NCI-H2029 treated with DMSO at 0.1 percent for 48 hours (cell line): ENCODE results near the gene OSTF1.

Experiments used
- DNase-seq: peaks from one replicate; lab custom pipeline; 2025; lab: John Stamatoyannopoulos, UW

OSTF1 gene

DNA sequence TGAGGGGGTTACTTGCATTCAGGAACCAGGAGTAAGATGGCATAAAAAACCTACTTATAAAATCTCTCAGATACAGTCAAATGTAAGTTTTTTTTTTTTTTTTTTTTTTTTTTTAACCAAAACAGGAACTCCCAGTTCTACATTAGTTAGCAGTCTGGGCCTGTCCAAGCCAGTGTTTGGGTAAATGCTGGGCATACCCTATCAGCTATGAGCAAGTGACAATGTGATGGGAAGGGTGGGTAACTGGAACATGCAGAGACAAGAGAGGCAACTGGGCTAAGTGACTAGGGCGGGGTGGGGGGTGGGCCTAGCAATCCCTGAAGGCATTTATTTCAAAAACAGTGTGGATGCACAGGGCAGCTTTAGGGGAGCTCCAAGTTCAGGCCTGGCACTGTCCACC, 2.7 kb upstream of the OSTF1 start:
- no peak for DNase-seq

DNA sequence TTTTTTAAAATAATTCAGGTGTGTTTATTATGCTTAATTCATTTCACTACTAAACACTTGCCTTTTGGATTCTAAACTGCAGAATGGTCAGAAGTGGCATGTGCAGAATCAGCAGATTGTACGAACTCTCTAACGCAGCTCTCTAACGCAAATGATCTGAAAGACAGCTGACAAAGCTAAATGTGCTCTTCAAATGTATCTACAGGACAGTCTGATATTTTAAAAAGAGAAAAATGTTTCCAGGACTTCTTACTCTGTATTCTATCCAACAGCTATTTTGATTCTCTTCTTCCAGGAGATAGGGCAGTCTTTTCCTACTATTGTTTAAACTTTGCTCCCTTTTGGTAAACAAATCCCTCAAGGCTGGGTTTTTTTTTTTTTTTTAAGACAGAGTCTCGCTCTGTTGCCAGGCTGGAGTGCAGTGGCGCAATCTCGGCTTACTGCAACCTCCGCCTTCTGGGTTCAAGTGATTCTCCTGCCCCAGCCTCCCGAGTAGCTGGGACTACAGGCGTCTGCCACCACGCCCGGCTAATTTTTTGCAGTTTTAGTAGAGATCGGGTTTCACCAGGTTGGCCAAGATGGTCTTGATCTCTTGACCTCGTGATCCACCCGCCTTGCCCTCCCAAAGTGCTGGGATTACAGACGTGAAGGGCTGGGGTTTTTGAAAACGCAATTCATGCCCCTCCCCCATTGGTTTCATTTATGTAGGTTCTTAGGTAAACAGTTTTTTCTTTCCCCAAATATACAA, 1.6 kb upstream of the OSTF1 start:
- no peak for DNase-seq

DNA sequence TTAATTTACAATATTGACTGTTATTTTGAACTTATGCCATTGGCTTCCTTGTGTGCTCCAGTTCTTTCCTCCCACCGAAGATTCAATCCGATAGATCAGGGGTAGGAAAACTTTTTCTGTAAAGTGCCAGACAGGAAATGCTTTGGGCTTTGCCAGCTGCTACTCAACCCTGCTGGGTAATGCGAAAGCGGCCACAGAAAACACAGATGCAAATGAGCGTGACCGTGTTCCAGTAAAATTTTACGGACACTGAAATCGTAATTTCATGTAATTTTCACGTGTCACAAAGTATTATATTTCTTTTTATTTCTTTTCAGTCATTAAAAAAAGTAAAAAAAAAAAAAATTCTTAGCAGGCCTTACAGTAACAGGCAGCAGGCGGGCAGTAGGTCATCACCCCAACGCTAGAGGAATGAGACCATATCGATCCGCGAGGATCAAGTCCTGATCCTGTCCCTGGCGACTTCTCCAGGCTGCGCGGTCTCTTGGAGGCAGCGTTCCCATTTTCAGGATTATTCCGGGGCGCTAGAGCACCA, 958 bp upstream of the OSTF1 start:
- peak; percentile 31 for DNase-seq

DNA sequence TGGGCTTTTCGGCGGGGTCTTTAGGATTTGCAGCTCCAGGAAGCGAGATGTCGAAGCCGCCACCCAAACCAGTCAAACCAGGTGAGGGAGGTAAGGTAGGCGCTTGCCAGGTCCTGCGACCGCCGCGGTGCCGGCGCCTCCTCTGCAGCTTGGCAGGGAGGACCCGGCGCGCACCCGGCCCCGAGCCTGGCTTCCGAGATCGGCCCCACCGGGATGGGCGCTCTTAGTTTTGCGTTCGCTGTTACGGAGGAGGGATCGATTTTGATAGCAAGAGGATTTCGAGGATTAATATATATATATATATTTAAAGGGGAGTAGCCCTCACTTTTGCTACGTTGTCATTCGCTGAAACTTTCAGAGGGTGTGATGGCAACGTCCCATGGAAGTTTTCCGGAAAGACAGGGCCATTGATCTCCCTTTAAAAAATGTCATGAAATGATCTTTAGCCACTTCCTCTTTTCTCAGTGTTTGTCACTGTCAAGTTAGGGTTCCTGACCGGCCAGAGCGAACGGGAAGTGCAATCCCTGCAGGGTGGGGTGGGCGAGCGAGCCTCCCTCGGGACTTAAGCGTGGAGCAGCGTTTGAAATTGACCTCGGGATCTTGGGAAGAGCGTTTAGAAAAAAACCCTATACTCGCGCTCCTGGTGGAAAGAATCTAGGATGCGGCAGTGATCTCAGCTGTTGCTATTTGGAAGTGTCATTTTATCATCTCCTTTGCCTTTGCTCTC, 495 bp downstream of the OSTF1 start:
- DNase-seq: peak; percentile 62

DNA sequence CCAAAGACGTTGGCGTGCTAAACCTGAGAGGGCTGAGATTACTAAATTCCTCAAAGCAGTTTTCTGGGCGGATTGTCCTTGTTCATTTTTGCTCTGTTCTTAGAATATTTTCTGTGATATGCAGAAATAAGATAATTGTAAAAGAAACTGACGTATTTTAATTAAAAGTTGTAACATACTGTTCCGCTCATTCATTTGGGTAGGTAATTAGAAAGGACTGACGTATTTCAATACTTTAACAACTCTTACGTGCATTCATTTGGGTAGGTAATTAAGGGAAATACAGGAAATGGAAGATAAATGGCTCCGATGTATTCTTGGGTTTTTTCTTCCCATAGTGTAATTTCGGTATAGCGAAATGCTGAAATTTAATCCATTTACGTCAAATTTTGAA, 1.1 kb downstream of the OSTF1 start:
- no peak for DNase-seq

DNA sequence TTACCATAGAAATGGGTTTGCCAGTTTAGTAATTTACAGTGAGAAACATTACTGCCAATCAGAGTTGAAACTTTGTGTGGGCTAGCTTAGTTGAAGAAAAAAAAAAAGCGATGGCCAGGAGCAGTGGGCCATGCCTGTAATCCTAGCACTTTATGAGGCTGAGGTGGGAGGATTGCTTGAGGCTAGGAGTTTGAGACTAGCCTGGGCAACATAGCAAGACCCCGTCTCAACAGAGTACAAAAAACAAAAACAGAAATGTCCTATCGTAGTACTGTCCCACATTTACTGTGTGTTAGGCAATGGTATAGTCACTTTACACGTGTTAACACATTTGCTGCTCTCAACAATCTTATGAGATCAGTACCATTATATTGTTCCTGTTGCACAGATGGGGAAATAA, 2.3 kb downstream of the OSTF1 start:
- DNase-seq: no peak

DNA sequence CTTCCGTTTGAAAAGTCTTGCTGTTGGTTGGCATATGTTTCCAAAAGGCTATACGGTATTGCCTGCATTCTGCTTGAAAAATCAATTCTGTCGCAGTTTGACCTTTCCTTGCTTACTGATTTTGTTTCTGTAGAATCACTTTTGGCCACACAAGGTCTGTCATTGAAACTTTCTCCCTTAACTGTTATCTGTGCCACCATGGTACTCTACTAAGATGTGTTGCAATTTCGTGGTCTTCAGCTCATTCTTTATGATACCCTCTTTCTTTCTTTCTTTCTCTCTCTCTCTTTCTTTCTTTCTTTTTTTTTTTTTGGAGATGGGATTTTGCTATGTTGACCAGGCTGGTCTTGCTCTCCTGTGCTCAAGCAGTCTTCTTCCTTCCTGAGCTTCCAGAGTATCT, 4.5 kb downstream of the OSTF1 start:
- DNase-seq: no peak

DNA sequence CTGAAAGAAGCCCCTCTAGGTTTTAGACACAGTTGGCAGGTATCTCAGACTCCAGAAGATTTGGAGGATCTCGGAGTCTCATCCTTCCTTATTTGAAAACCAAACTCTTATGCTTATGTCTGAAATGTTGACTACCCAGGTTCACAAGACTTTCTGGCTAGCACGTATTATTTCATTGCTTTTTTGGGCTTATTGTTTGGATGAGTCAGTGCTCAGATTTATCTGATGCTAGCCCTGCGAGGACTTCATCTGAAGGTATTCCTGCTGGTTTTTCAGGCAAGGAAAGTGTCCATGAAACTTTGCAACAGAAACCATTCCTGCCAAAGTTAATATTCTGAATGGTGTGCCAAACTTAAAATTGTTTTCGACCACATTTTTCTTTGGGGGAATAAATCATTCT, 8.5 kb downstream of the OSTF1 start:
- no peak for DNase-seq

DNA sequence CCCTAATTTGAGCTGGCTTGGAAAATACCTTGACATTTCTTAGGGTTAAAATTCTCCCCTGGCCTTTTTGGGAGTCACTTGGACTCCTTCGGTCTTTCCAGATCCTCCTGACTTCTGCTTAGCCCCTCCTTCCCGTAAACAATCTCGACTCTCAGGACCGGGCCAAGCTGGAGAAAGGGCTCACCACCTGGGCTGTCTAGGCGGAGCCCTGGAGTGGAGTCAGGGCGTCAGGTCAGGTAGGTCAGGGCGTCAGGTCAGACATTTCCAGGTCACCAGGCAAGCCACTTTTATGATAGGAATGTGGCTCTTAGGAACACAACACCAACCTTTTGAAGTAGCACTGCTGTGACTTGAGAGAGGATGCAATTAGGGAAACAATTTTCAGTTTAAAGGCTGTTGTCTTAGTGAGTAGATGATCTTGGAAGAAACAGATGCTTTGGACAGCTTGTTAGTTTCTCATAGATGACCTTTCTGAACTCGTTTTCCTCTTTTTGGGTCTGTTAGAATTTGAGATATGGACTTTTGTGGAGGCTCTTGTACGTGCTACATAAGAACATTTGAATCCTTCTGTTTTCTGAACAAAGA, 12.8 kb downstream of the OSTF1 start:
- DNase-seq: no peak

DNA sequence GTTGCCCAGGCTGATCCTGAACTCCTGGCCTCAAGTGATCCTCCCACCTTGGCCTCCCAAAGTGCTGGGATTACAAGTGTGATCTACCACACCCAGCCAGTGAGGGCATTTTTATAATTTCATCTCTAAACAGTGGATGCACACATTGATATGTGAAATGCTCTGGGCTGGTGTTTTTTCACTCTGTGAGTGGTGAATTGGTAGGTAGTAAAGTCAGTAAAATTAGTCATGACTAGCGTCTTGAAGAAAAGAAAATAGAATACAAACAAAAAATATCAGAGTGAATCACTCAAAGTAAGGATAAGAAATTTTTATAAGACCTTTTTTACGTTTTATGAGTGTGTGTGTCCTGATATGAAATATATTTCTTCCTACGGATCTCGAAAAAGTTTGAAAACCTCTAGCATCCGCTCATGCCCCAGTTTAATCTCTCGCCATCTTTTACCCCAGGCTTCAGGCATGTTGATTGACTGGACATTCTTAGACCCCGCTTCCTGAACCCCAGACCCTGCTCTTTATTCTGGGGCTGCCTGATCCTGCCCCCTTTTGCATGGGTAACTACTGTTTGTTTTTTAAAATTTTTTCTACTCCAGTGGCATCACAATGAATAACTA, 14.0 kb downstream of the OSTF1 start:
- DNase-seq: no peak

DNA sequence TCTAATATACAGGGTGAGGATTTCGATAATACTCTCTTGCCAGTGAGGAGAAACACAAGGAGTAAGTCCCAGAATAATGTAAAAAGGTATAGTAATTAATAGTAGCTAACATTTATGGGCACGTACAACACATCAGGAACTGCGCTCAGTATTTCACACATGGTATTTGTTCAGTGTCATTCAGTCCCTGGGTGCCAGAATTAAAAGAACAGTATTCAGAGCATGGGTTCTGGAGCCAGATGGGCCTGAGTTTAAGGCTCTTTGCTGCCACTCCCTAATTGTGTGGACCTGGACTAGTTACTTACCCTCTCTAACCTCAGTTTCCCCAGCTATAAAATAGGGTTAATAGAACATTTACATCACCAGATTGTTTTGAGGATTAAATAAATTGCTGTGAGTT, 16.3 kb downstream of the OSTF1 start:
- no peak for DNase-seq

DNA sequence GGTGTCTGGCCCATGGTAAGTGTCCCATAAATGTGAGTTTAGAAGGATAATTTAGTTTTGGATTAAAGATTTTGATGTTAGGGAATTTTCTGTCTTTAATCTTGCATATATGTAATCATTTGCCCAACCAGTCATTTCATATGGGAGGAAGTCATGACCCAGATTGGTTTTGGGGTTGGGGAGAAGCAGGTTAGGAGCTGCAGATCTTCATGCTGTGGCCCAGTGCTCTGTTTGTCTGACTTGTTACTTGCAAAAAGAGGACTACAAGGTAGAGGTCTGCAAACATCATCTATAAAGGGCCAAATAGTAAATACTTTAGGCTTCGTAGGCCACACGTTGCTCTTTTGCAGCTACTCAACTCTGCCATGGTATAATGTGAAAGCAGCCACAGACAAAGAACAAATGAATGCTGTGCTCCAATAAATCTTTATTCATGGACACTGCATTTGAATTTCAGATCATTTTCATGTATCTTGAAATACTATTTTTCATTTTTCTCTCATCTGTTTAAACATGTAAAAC, 16.8 kb downstream of the OSTF1 start:
- no peak for DNase-seq

DNA sequence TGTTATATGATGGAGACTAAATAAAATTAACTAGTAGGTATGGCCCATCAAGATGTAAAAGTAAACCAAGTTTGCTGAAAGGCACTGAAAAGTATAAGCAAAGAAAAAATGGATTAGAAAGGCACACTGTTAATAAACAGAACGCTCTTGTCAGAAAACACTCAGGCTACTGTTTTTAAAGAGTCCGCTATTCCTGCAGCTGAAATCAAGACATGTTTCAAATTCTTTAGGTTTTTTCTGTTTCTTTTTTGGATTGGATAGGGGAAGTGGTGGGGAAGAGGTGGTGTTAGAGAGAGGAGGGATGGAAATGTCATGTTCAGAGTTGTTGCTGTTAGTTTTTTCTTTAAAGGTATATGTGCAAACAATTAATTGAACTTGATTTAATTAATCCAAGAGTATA, 17.5 kb downstream of the OSTF1 start:
- no peak for DNase-seq

DNA sequence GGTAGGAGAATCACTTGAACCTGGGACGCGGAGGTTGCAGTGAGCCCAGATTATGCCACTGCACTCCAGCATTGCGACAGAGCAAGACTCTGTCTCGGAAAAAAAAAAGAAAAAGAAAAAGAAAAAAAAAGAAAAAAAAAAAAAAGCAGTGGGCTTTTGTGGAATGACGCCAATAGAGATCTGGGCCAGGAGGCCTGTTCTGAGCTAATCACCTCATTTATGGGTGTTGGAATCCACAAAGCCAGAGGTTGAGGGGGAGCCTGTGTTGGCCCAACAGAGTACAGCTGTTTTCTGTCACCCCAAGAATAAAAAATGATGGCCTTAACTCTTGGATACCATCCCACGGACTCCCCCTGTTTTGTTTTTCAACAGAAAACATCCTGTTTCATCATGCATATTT, 18.5 kb downstream of the OSTF1 start:
- DNase-seq: no peak

DNA sequence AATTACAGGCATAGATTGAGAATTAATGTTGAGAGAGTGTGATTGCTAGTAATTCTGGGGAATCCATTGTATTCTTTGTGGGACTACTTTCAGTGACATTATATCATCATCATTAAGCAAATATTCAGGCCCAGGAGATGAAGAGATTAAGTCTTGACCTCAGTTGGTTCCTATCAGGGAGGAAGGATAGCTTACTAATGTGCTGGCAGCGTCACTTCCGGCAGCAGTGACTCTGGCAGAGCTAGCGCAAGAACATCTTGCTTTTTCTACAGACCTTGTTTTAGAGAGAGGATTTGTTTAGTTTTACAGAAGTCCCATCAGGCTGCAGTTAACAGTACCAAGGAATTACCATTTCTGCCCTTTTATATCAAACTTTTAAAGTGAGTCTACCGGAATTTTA, 20.3 kb downstream of the OSTF1 start:
- DNase-seq: no peak

DNA sequence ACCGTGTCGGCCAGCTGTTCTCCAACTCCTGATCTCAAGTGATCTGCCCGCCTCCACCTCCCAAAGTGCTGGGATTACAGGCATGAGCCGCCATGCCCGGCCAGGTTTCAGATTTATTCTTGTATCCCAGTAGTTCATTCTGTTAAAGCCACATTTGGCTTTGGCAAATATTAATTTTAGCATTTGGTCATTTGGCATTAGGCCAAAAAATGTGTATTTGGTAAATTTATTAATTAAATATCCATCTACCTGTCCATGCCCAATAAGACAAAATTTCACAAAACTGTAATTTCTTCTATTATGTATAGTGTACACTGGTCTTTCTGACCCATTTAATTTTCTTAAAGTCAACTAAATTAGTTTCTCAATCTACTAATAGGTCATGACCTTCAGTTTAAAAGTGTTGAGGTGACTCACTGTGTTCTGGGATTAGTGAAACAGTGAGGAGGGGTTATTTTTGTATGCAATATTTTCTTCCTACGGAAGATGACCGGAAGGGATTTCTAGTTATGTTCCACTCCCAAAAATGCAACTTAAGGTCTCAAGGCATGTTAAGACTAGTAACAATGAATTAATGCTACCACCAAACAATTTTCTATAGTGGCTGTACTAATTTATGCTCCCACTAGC, 21.0 kb downstream of the OSTF1 start:
- DNase-seq: no peak

DNA sequence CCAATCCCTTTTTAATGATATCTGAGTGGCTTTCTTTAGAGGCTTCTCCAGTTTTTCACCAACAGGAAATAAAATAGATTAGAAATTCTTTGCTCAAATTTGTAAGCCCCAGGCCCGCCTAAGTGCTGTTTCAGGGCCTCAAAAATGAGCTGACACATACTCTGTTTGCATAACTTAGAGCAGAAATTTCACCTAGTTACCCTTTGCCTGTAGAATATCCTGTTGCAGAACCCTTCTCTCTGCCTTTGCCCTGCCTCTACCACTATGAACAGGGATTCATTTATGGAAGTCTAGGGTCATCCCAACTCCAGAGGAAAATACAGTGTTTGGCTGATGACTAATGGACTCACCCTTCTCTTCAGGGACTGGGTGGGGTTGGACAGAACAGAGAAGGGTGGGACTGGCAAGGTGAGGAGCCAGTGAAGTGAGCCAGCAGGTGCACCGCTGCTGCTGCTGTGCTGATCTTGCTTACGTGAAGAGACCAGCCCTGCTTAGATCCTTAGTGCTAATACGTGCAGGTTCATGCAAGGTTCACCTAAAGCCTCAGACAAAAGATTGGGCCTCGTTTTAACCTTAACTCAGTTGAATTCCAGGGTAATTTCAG, 22.8 kb downstream of the OSTF1 start:
- DNase-seq: peak; percentile 36

DNA sequence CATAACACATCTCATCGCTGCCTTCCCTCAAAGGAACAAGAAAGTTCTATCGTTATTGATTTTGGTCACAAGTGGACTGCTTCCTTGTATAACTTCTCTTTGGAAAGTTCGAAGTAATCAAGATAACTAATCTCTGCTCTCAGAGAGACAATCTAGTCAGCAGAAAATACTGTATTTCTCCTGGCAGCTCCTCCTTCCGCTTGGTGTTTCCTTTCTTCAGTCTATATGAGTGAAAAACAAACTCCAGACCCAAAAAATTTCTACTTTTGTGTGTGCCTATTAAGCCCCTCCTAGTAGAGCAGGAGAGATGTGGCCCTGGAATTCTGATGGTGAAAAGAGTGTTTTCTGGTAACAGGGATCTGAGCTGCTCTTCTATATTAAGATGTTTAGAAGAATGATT, 24.5 kb downstream of the OSTF1 start:
- DNase-seq: no peak

DNA sequence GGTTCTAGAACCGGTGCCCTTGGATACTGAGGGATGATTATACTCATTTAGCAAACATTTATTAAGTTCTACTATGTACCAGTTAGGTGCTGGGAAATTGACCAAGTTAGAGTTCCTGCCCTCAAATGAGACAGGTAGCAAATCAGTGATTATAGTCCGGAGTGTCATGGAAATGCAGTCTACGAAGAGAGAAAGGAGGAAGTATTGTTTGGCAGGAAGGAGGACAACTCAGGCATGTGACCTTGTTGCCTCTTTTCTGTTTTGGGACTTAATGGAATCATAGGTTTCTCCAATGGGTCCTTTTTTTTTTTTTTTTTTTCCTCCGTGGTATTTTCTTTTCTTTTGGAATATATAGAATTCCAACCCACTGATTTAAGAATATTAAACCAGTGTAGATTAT, 28.0 kb downstream of the OSTF1 start:
- DNase-seq: no peak

DNA sequence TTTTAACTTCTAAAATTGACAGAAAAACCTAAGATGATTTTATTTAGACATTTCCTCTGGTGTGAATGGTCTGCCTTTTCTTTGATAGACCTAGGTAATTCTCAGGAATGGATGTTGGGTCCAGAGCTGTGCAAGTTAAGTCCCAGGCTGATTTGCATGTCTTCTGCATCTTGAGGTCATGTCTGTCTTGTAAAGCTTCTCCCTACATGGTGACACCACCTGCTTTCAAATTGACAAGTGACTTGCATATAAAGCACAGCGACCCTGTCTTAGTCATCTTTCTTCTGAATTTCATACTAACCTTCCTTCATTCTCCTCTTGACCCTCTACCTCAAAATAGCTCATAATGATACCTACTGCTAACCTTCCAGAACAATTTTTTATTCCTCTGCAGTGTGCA, 29.2 kb downstream of the OSTF1 start:
- no peak for DNase-seq

DNA sequence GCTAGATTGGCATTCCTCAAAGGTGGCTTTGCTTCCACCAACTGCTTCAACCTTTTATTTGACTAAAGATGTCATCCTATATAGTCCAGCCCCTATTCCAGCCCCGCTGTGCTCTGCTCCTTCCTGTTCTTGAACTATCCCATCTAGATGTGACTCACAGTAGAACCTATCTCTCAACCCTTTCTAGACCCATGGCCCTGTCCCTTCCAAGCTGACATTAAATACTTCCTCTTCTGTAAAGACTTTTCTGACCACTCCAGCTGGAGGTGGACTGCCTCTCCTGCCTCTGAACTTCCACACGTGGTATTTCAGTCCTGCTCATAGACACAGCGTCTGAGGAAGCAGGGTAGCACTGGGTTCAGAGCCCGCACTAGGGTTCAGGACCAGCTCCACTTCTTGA, 32.4 kb downstream of the OSTF1 start:
- no peak for DNase-seq
